ENCODE results near the gene CHEK1. TPM values are rescaled to one million over a fixed set of nuclear protein-coding genes. Genes with fewer than 3 reads are reported as not detected.

CHEK1 gene
- total RNA-seq, 1 donor from 2014 or later = 52.7 TPM

DNA sequence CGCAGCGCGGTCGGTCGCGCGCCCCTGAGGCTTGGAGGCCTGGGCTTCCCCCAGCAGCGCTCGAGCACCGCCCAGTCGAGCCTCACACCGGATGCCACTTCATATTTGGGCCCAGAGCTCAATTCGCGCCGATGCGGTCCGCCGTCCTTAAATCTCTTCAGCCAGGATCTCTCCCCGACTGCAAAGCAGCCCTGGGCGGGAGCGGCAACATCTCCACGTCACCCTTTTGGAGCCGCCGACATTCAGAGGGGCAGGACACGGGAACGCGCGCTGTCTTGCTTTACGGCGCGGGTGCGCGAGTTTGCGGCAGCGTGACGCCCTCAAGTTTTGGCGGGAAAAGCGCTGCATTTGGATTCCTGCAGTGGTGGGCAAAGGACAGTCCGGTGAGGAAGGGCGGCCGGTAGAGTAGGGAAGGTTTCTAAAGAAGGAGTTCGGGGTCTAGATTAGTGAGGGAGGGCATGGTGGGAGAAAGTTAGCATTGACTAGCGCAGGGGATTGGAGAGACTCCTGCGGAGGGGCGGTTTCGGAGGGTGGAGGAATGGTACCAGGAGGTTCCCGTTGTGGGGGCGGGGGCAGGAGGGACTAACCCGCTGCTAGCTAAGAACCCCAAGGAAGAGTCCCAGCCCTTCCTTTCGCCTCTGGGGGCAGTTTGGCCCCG, 796 bp downstream of the CHEK1 start:
- TF ChIP-seq, protein P1, sequence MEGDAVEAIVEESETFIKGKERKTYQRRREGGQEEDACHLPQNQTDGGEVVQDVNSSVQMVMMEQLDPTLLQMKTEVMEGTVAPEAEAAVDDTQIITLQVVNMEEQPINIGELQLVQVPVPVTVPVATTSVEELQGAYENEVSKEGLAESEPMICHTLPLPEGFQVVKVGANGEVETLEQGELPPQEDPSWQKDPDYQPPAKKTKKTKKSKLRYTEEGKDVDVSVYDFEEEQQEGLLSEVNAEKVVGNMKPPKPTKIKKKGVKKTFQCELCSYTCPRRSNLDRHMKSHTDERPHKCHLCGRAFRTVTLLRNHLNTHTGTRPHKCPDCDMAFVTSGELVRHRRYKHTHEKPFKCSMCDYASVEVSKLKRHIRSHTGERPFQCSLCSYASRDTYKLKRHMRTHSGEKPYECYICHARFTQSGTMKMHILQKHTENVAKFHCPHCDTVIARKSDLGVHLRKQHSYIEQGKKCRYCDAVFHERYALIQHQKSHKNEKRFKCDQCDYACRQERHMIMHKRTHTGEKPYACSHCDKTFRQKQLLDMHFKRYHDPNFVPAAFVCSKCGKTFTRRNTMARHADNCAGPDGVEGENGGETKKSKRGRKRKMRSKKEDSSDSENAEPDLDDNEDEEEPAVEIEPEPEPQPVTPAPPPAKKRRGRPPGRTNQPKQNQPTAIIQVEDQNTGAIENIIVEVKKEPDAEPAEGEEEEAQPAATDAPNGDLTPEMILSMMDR (IDR thresholded peaks at IDR 0.05; ENCODE audit: unreplicated experiment) = no peak
- DNase-seq (ENCODE audit: low spot score, unreplicated experiment) = peak; percentile 83
- peak overlapping the region; percentile 96 for H3K4me3 Mint-ChIP-seq (ENCODE audit: low read depth)
- no peaks in the 10 kb centered on the region for H3K9me3 Mint-ChIP-seq (ENCODE audit: low read depth)
- H3K36me3 Mint-ChIP-seq (ENCODE audit: insufficient read depth) = peaks cover 7% of the 10 kb centered on the region
- H3K27ac Mint-ChIP-seq = peak overlapping the region; percentile 94
- H3K4me1 Mint-ChIP-seq (ENCODE audit: low read depth) = peaks cover 21% of the 10 kb centered on the region
- no peaks in the 10 kb centered on the region for H3K27me3 Mint-ChIP-seq

DNA sequence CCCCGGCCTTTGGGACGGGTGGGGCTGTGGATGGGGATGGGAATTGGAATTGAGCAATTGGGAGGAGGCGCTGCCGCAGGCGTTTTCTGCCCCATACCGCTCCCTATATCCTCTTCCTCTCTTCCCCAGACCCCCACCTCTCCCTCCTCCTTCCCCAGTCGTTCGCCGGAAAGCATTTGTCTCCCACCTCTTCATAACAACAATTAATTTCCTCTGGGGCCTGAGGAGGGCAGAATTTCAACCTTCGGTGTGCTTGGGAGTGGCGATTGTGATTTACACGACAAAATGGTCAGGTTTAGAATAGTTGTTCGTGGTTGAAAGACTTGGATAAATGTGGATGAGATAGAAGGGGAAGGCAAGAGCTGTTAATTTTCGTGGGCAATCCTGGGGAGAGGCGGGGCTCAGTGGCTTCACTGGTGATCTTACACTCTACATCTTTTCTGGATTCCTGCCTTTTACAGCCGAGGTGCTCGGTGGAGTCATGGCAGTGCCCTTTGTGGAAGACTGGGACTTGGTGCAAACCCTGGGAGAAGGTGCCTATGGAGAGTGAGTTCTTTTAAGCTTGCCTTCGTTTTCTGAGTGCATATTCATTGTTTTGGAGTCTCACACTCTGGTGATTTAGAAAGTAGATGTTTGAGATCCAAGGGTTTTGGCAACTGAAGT, 1.5 kb downstream of the CHEK1 start:
- Mint-ChIP-seq H3K4me3 (ENCODE audit: low read depth) (peak overlapping the region; percentile 96), H3K9me3 (ENCODE audit: low read depth) (no peaks in the 10 kb centered on the region), H3K36me3 (ENCODE audit: insufficient read depth) (peaks cover 7% of the 10 kb centered on the region), H3K27ac (peak overlapping the region; percentile 94), H3K27me3 (no peaks in the 10 kb centered on the region), H3K4me1 (ENCODE audit: low read depth) (peaks cover 21% of the 10 kb centered on the region)
- no peak for DNase-seq (ENCODE audit: low spot score, unreplicated experiment)
- TF ChIP-seq, protein P1 (IDR thresholded peaks at IDR 0.05; ENCODE audit: unreplicated experiment) = peak; percentile 38

DNA sequence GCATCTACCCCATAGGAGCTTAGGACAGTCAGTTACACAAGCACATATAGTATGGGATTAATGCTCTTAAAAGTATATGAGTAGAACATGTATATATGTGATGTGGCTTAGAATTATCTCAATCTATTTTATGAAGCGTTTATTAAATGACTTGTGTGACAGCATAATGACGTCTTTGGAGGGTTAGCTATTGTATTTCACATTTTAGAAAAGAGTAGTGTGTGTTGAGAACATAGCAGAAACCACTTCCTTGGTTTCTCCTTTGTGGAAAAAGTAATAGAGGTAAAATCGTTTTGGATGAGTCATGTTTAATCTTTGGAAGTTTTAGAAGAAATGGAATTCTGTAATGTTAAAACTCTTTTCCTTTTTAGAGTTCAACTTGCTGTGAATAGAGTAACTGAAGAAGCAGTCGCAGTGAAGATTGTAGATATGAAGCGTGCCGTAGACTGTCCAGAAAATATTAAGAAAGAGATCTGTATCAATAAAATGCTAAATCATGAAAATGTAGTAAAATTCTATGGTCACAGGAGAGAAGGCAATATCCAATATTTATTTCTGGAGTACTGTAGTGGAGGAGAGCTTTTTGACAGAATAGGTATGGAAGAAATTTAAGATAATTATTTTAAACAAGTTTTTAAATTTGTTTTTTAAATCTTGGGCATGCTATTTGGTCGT, 2.4 kb downstream of the CHEK1 start:
- Mint-ChIP-seq H3K9me3 (ENCODE audit: low read depth) (no peaks in the 10 kb centered on the region), H3K36me3 (ENCODE audit: insufficient read depth) (peaks cover 3% of the 10 kb centered on the region), H3K27me3 (no peaks in the 10 kb centered on the region), H3K4me1 (ENCODE audit: low read depth) (peaks cover 21% of the 10 kb centered on the region), H3K4me3 (ENCODE audit: low read depth) (peak overlapping the region; percentile 96), H3K27ac (peak overlapping the region; percentile 94)
- no peak for DNase-seq (ENCODE audit: low spot score, unreplicated experiment)
- TF ChIP-seq, protein P1 (IDR thresholded peaks at IDR 0.05; ENCODE audit: unreplicated experiment) = no peak

DNA sequence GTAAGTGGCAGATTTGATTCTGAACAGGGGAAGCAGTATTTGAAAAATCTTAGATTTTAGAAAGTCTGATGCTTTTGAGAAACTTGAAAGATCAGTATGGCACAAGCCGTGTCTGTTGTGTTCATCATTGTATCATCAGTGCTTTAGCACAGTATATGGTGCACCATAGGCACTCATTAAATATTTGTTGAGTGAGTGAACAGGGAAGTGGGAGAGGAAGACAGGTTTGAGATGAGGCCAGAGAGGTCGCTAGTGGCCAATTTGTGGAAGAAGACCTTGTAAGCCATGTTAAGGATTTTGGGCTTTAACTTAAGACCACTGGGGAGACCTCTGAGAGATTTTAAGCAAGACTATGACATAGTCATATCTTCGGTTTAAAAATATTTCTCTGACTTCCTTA, 12.9 kb downstream of the CHEK1 start:
- Mint-ChIP-seq H3K9me3 (ENCODE audit: low read depth) (no peaks in the 10 kb centered on the region), H3K4me3 (ENCODE audit: low read depth) (no peak overlapping the region), H3K27me3 (no peaks in the 10 kb centered on the region), H3K27ac (no peak overlapping the region), H3K4me1 (ENCODE audit: low read depth) (peaks cover 11% of the 10 kb centered on the region), H3K36me3 (ENCODE audit: insufficient read depth) (peaks cover 28% of the 10 kb centered on the region)
- DNase-seq (ENCODE audit: low spot score, unreplicated experiment) = no peak
- TF ChIP-seq, protein P1 (IDR thresholded peaks at IDR 0.05; ENCODE audit: unreplicated experiment) = no peak

DNA sequence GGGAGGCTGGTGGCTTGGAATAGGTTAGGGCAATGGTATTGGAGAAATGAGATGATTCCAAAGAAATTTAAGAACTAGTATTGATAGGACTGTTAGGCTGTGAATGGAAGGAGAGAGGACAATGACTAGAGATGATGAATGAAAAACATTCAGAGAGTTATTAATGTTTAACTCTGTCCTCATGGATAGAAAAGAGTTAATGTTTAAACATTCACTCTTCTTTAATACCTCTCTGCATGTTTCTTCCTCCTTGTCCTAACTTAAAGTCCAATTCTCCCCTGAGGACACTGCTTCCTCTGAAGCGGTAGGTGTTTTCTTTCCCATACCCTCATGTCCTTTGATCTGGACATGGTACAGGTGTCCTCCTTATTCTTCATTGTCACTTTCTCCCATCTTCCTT, 13.4 kb downstream of the CHEK1 start:
- no peaks in the 10 kb centered on the region for H3K9me3 Mint-ChIP-seq (ENCODE audit: low read depth)
- H3K4me1 Mint-ChIP-seq (ENCODE audit: low read depth) = peaks cover 11% of the 10 kb centered on the region
- H3K27ac Mint-ChIP-seq = peak overlapping the region; percentile 14
- H3K36me3 Mint-ChIP-seq (ENCODE audit: insufficient read depth) = peaks cover 28% of the 10 kb centered on the region
- TF ChIP-seq, protein P1 (IDR thresholded peaks at IDR 0.05; ENCODE audit: unreplicated experiment) = no peak
- DNase-seq (ENCODE audit: low spot score, unreplicated experiment) = no peak
- H3K4me3 Mint-ChIP-seq (ENCODE audit: low read depth) = no peak overlapping the region
- H3K27me3 Mint-ChIP-seq = no peaks in the 10 kb centered on the region

All from progenitor cell of endocrine pancreas (in vitro differentiated cells).